Stomach (tissue), 4 donors: Measurements from ENCODE around the gene TENM4.

ENCODE experiments used
- CTCF ChIP-seq, 7 experiments: fragments of 450-650 bp in 4 of 7; fragments of 200-600 bp in 3 of 7; sonication (generic) in 3 of 7; IDR thresholded peaks; one replicate each; pipeline ENCODE4 v1.5.1; 2016 to 2019; ENCODE audit warnings: antibody characterized with exemption in 7 of 7, control low read depth in 2 of 7, mild to moderate bottlenecking in 1 of 7
- POLR2A ChIP-seq, 4 donors: fragments of 450-650 bp; IDR thresholded peaks; one replicate each; pipeline ENCODE4 v1.6.1; 2016; ENCODE audit warnings: antibody characterized with exemption in 4 of 4, control low read depth in 2 of 4, mild to moderate bottlenecking in 1 of 4, moderate library complexity in 1 of 4

DNA sequence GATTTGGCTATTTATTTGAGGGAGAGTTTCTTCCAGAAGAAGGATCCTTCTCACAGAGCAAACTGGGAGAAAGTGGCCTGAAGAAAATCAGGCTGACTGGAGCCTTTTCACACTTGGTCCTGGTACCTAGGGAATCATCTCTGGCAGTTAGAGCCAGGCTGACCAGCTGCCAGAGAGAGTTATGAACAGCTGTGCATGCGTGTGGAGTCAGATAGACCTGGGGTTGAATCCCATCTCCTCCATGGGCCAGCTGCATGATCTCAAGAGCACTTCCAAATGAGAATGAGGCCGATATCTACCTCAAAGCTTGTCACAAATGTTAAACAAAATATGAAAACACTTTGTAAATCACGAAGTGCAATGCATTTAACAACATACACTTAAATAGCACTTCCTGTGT is 390.0 kb downstream of the TENM4 start:
- no peak for TF ChIP-seq CTCF (IDR thresholded peaks at IDR 0.05)
- no peak for TF ChIP-seq POLR2A (IDR thresholded peaks at IDR 0.05)
